RWPE1 (cell line): Measurements from ENCODE around the gene OTOGL.

ENCODE experiments used
- CTCF ChIA-PET: fragments of 350-600 bp; sonication (Branson Sonifier 250); formaldehyde crosslinking; extraction: SDS; loops from one replicate; lab custom pipeline; 2021; lab: Yijun Ruan, JAX
- POLR2A ChIA-PET: fragments of 400-600 bp; formaldehyde crosslinking; extraction: SDS; loops from one replicate; lab custom pipeline; 2020; ENCODE audit warnings: antibody characterized with exemption; ENCODE audit not compliant: low non-redundant PET; lab: Yijun Ruan, JAX
- DNase-seq: peaks from one replicate; pipeline ENCODE4 v3.0.0; 2012; ENCODE audit warnings: low spot score
- H3K27ac ChIP-seq: fragments of 450-650 bp; 2 replicates; pipeline ENCODE4 v1.5.1; 2017
- TF ChIP-seq, protein P1 (sequence below): fragments of 450-650 bp; conservative IDR thresholded peaks from 2 replicates; pipeline ENCODE4 v1.5.1; 2017; ENCODE audit warnings: low read depth, mild to moderate bottlenecking

Gene OTOGL

DNA sequence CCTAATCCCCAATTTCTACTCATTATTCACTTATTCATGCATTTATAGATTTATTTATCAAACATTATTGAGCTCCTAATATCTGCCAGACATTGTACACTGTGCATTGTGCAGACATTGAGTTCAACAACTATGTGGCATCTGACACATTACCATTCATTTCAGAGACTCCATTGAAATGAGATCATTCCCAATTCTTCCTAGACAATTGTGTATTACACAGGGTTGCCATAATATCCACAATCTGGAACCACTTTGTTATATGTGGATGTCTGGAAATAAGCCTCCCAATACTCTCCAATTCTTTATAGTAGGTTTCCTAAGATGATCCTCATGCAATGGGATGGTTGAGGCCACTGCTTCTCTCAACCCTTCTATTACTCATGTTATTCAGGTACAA is 165.0 kb downstream of the OTOGL start:
- CTCF ChIA-PET = interaction anchor here (0.6 kb wide), 1 partner anchor 952 kb away, joined by 3 read pairs; no protein-coding TSS in a partner anchor
- POLR2A ChIA-PET = no interaction called here
- no peak overlapping the region for H3K27ac ChIP-seq
- TF ChIP-seq, protein P1, sequence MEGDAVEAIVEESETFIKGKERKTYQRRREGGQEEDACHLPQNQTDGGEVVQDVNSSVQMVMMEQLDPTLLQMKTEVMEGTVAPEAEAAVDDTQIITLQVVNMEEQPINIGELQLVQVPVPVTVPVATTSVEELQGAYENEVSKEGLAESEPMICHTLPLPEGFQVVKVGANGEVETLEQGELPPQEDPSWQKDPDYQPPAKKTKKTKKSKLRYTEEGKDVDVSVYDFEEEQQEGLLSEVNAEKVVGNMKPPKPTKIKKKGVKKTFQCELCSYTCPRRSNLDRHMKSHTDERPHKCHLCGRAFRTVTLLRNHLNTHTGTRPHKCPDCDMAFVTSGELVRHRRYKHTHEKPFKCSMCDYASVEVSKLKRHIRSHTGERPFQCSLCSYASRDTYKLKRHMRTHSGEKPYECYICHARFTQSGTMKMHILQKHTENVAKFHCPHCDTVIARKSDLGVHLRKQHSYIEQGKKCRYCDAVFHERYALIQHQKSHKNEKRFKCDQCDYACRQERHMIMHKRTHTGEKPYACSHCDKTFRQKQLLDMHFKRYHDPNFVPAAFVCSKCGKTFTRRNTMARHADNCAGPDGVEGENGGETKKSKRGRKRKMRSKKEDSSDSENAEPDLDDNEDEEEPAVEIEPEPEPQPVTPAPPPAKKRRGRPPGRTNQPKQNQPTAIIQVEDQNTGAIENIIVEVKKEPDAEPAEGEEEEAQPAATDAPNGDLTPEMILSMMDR = no peak
- DNase-seq = no peak

DNA sequence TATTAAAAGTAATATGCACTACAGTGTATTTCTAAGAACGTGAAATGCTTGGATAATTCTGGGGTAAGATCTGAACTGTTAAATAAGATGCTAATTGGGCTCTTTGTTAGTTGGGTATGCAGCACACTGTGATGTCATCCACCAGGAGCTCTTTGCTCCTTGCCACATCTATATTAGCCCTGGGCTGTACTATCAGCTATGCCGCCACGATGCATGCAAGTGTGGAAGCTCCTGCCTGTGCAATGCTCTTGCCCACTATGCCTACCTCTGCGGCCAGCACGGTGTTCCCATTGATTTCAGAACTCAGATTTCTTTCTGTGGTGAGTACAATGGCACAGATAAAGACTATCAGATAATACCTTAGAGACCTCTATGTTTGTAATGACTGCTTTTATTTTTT is 165.6 kb downstream of the OTOGL start:
- CTCF ChIA-PET = interaction anchor here (0.6 kb wide), 1 partner anchor 952 kb away, joined by 3 read pairs; no protein-coding TSS in a partner anchor
- POLR2A ChIA-PET = no interaction called here
- no peak for DNase-seq
- H3K27ac ChIP-seq = no peak overlapping the region
- TF ChIP-seq, protein P1 = no peak

DNA sequence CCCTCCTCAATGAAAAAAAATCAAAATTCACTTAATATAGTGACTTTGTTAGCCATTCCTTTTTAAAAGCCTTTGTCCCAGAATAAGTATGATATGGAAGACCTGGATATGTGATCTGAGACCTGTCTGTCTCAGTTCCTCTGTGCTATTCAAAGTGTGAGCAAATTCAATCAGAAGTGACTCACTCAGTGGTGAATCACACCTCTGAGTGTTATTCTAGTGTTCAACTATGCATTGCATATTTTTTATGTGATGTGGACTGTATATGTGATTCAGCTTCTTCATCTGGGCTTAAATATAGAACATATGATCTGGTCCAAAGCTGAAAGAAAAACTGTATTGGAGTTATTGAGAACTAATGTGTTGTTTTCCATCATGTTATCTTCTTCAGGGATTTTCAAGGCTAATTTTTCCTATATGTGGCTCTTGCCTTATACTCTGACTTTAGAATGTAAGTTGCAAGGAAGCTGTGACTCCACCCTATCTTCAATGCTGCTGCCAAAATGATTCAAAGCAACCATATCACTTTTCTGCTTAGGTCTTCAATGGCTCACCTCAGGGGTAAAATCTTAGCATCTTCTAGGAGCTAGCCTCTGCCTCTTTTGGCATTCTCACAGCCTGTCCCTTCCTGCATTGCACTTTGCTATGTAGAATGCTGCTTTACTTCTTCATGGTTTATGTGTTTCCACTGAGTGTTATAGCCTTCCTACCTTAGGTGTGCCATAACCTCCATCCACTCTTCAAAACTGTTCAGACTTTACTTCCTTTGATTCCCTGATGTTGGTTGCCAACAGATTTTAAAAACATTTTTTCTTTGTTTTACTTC is 169.8 kb downstream of the OTOGL start:
- TF ChIP-seq, protein P1 = no peak
- ChIA-PET CTCF (interaction anchor here (0.6 to 3.7 kb wide), 7 partner anchors 11 to 307 kb away, joined by 3 to 33 read pairs (median 3); no protein-coding TSS in a partner anchor), POLR2A (no interaction called here)
- peak; percentile 75 for DNase-seq
- no peak overlapping the region for H3K27ac ChIP-seq

DNA sequence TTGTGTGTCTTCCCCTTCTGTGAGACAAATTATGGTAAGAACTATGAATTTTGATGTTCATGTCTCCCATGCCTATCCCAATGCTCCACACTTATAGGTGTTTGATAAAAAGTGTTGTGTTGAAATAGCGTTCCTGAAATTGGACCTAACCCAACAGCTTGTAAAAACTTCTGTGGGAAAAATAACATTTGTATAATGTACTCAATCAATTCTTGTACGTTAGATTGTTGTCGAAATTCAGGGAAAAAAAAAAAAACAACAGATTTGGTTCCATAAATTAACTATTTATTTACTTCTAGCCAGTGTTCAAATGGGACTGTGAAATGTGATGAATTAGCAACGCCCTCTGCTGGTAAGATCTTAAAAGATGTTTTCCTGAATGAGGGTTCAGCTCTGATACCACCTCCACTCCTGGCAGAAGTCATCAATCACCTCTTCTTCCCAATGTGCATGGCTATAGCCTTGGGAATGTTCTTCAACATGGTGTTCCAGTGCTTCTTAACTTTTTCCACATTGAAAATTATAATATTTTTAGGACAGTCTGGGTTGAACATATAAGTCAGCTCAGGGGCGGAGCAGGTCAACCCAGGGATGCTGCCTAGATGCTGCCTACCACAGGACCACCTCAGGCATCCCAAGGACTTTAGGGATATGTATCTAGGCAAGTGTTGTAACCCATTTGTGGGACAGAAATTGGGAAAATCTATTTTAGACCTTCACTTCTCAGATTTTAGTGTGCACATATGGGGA is 170.6 kb downstream of the OTOGL start:
- POLR2A ChIA-PET = no interaction called here
- peak; percentile 27 for DNase-seq
- no peak overlapping the region for H3K27ac ChIP-seq
- TF ChIP-seq, protein P1 = peak; percentile 72
- CTCF ChIA-PET = interaction anchor here (0.6 to 3.7 kb wide), 23 partner anchors 8 to 1858 kb away, joined by 3 to 33 read pairs (median 4); no protein-coding TSS in a partner anchor

DNA sequence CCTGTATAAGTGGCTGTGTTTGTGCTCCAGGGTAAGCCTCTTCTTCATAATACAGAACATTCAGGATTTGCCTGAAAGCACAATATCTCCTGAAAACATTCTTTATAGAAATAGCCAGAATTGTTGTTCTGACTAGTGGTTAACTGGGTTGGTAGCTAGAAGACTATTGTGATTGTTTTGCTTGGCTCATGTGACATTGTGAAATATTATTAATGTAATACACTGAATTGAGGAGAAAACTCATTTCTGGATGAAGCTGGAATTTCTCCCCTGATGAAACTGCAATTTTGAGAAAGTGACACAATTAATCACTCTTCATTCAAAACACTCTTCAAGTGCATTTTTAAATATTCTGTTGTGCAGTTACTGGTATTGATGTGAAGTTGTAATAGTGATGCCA is 172.4 kb downstream of the OTOGL start:
- no peak for DNase-seq
- CTCF ChIA-PET = no interaction called here
- TF ChIP-seq, protein P1 = no peak
- POLR2A ChIA-PET = no interaction called here
- no peak overlapping the region for H3K27ac ChIP-seq

DNA sequence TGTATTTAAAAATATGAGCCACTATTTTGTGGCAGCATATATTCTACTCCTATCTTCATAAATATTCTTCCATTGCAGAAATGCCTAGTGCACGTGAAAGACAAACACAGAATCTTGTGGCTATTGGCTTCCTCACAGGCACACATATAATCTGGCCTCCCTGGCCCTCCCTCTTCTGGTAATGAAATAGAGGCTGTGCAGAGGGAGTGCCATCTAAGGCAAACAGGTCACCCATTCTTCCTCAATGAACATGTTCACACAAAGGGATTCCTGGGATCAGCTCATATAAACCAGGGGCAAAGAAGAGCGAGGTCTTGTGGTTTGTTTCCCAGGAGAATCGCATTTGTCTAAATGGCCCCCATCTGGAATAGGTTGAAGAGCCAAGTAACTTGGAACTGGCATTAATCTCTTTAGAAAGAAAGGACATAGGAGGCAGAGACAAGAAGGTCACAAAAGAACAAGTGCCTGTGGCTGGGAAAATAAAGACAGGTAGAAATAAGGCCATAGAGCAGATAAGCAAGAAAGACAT is 173.1 kb downstream of the OTOGL start:
- DNase-seq = no peak
- POLR2A ChIA-PET = no interaction called here
- TF ChIP-seq, protein P1 = no peak
- no peak overlapping the region for H3K27ac ChIP-seq
- CTCF ChIA-PET = no interaction called here
